A673 (cell line): Measurements from ENCODE around the gene THBS2.

Experiments
- CTCF ChIP-seq: fragments of 300-800, 200-600 bp; sonication (generic); conservative IDR thresholded peaks from 2 replicates; pipeline ENCODE4 v1.5.1; 2017; ENCODE audit warnings: low read depth, mild to moderate bottlenecking, antibody characterized with exemption, low read length, moderate library complexity, mixed read lengths
- EZH2 ChIP-seq: fragments of 200-600 bp; sonication (generic); IDR thresholded peaks from 2 replicates; pipeline ENCODE4 v1.6.1; 2017; ENCODE audit warnings: borderline replicate concordance, low read depth, mild to moderate bottlenecking, mixed read lengths, antibody characterized with exemption, low read length; ENCODE audit not compliant: poor library complexity, severe bottlenecking

- TF ChIP-seq EZH2: no peak
- TF ChIP-seq CTCF: no peak
Measured at GRCh38 chr6:169263836-169264608, 10.4 kb upstream of the THBS2 start.
